HG02973 (cell line): Measurements from ENCODE around the gene CACNA1H.

Experiments
- ATAC-seq: cut with Tn5 transposase; IDR thresholded peaks from one replicate; pipeline ENCODE4 v1.9.1; 2021; ENCODE audit warnings: moderate library complexity; ENCODE audit not compliant: unreplicated experiment

Gene CACNA1H

DNA sequence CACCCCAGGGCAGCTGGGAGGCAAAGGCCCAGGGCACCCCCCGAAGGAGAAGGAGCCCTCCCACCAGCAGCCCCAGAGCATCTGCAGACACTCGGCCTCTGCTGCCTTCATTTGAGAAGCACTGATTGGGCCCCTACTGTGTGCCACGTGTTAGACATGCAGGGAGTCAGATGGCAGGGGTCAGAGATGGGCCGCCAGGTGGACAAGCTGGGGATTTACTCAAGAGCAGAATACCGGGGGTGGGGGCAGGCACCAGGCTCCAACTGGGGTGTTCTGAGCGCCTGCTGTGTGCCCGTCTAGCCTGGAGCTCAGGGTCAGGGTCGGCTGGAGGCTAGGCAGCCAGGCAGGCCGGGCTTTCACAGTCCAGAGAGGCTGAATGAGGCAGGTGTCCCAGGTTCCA is 53.4 kb downstream of the CACNA1H start:
- no peak for ATAC-seq

- no peak for ATAC-seq
Measured at GRCh38 chr16:1206786-1207185, 53.9 kb downstream of the CACNA1H start.

DNA sequence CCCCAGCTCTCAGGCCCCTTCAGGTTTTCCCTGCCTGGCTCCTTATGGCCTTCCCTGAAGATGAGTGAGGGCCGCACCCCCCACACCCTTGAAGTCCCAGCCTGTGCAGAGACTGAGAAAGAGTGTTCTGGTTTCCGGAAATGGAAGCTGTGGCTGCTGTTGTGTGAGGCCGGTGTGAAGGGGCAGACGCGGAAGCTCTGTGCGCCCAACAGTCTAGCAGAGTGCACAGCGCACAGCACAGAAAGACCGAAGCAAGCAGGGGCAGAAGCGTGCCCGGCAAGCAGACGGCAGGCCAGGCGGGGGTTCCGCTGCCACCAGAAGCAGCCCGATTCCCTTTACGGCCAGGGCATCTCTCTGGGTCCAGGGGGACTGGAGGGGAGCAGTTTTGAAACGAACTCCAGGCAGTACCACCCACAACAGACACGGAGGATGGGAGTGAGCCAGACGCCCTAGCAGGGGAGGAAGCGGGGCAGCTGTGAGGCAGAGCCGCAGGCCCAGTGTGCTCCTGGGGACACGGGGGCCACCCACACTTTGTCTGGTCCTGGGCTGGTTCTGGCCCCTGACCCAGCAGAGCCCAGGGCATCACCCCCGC is 55.4 kb downstream of the CACNA1H start:
- ATAC-seq = no peak

DNA sequence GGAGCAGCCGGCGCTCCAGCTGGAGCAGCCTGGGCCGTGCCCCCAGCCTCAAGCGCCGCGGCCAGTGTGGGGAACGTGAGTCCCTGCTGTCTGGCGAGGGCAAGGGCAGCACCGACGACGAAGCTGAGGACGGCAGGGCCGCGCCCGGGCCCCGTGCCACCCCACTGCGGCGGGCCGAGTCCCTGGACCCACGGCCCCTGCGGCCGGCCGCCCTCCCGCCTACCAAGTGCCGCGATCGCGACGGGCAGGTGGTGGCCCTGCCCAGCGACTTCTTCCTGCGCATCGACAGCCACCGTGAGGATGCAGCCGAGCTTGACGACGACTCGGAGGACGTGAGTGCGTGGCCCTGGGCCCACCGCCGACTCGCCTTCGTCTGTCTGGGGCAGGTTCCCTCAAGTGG is 56.2 kb downstream of the CACNA1H start:
- ATAC-seq = no peak

DNA sequence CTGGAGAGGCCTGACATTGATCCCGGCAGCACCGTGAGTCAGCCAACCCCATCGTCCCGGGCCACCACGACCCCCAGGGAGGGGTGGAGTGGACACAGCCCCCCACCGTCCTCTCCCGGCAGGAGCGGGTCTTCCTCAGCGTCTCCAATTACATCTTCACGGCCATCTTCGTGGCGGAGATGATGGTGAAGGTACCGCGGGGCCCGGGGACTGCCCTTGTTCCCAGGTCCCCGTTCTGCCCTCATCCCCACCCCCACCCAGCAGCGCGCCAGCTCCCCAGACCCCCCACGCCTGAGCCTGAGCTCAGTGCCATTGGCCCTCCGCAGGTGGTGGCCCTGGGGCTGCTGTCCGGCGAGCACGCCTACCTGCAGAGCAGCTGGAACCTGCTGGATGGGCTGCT is 57.6 kb downstream of the CACNA1H start:
- ATAC-seq = no peak

- ATAC-seq = no peak
Measured at GRCh38 chr16:1211451-1212268, 58.8 kb downstream of the CACNA1H start.

- no peak for ATAC-seq
Measured at GRCh38 chr16:1212616-1213194, 59.8 kb downstream of the CACNA1H start.

- no peak for ATAC-seq
Measured at GRCh38 chr16:1213231-1213630, 60.3 kb downstream of the CACNA1H start.

DNA sequence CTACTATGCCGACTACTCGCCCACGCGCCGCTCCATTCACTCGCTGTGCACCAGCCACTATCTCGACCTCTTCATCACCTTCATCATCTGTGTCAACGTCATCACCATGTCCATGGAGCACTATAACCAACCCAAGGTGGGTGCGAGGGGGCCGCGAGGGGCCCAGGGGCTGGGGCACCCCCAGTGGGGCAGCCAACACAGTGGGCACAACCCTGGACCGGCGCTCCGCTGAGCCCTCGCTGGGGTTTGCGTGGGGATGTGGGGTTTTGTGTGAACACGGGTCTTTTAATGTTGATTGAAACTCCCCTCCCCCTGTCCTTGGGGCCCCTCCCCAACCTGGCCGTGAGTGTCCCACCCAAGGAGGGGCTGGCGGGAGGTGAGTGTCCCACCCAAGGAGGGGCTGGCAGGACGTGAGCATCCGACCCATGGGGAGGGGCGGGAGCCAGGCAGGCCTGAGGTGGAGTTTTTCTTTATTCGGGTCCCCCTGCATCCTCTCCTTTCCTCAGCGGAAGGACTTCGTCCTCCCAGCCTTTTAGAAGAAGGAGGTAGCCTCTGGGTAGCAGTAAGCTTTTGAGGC is 61.0 kb downstream of the CACNA1H start:
- ATAC-seq = no peak

- ATAC-seq = no peak
Measured at GRCh38 chr16:1214719-1215118, 61.8 kb downstream of the CACNA1H start.

- ATAC-seq = no peak
Measured at GRCh38 chr16:1215574-1216295, 62.8 kb downstream of the CACNA1H start.

GRCh38 chr16:1216296-1216619 is 63.4 kb downstream of the CACNA1H start:
- no peak for ATAC-seq

DNA sequence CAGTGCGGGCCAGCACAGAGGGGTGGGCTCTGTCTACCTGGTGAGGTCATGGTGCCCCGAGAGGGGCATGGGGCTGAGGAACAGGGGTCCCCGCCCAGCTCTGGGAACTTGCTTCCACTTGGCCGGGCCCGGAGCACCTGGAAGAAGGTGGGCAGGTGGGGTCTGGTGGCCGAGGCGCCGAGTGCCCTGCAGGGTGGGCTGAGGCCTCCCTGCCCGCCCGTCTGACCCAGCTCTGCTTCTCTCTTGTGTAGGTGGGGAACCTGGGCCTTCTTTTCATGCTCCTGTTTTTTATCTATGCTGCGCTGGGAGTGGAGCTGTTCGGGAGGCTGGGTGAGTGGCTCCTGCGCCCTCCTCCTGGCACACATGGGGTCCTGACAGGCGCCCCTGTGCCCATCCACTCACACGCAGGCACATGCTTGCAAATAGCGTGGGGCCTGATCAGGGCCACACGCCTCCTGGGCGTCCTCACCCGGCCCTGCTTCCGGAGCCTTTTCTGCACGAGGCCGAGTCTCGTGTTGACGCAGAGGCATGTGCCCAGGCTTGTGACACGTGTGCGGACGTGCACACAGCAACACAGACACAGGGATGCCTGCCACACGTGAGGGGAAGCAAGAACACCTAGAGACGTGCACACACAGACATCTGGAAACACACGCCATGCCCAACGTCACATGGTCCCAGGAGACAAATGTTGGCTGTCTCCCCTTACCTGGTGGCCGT is 63.9 kb downstream of the CACNA1H start:
- no peak for ATAC-seq

DNA sequence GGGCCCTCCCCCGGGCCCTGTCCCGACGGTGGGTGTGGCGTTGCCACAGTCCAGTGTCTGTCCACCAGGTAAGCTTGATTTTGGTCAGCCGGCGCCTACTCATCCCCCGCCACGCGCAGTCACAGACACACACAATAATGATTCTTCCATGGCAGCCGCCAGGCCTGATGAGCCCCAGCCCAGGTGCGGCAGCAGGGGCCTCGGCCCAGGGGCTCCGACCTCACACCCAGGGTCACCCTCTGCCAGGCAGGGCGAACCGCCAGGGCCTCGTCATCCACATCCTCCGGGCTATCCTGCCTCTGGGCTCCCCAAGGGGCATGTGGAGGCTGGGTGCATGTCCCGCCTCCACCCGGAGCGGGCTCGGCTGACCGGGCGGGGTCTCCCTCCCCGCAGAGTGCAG is 64.6 kb downstream of the CACNA1H start:
- ATAC-seq = no peak

DNA sequence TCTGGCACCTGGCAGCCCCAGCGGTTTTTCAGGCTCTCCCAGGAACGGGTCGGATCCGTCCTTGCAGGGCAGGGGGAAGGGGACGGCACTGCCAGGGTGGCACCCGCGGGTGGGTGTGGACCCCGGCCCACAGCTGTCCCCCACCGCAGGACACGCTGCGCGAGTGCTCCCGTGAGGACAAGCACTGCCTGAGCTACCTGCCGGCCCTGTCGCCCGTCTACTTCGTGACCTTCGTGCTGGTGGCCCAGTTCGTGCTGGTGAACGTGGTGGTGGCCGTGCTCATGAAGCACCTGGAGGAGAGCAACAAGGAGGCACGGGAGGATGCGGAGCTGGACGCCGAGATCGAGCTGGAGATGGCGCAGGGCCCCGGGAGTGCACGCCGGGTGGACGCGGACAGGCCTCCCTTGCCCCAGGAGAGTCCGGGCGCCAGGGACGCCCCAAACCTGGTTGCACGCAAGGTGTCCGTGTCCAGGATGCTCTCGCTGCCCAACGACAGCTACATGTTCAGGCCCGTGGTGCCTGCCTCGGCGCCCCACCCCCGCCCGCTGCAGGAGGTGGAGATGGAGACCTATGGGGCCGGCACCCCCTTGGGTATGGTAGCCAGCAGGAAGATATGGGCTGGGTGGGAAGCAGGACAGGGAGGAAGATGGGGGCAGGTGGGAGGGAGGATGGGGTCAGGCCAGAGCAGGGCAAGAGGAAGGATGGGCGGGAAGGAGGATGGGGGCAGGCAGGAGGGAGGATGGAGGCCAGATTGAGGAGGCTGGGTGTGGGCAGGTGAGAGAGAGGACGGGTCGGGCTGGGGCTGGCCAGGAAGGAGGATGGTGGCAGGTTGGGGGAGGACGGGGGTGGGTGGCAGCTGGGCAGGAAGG is 65.4 kb downstream of the CACNA1H start:
- no peak for ATAC-seq

GRCh38 chr16:1218930-1219611 is 66.2 kb downstream of the CACNA1H start:
- ATAC-seq = no peak

DNA sequence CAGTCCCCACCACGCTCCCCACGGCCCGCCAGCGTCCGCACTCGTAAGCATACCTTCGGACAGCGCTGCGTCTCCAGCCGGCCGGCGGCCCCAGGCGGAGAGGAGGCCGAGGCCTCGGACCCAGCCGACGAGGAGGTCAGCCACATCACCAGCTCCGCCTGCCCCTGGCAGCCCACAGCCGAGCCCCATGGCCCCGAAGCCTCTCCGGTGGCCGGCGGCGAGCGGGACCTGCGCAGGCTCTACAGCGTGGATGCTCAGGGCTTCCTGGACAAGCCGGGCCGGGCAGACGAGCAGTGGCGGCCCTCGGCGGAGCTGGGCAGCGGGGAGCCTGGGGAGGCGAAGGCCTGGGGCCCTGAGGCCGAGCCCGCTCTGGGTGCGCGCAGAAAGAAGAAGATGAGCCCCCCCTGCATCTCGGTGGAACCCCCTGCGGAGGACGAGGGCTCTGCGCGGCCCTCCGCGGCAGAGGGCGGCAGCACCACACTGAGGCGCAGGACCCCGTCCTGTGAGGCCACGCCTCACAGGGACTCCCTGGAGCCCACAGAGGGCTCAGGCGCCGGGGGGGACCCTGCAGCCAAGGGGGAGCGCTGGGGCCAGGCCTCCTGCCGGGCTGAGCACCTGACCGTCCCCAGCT is 67.3 kb downstream of the CACNA1H start:
- no peak for ATAC-seq

DNA sequence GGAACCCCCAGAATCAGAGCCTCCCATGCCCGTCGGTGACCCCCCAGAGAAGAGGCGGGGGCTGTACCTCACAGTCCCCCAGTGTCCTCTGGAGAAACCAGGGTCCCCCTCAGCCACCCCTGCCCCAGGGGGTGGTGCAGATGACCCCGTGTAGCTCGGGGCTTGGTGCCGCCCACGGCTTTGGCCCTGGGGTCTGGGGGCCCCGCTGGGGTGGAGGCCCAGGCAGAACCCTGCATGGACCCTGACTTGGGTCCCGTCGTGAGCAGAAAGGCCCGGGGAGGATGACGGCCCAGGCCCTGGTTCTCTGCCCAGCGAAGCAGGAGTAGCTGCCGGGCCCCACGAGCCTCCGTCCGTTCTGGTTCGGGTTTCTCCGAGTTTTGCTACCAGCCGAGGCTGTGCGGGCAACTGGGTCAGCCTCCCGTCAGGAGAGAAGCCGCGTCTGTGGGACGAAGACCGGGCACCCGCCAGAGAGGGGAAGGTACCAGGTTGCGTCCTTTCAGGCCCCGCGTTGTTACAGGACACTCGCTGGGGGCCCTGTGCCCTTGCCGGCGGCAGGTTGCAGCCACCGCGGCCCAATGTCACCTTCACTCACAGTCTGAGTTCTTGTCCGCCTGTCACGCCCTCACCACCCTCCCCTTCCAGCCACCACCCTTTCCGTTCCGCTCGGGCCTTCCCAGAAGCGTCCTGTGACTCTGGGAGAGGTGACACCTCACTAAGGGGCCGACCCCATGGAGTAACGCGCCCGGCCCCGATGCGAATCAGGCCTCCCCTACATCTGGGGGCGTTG is 68.1 kb downstream of the CACNA1H start:
- no peak for ATAC-seq
